K562 (cell line): Measurements from ENCODE around the gene ZBTB9. TPM values are rescaled to one million over a fixed set of nuclear protein-coding genes. Genes with fewer than 3 reads are reported as not detected.

Experiments
- ATAC-seq: fragments of 200-7000 bp; cut with Tn5 transposase; 3 replicates; pipeline ENCODE4 v1.9.1; 2020; ENCODE audit warnings: moderate library complexity
- BruUV-seq: library from RNA; stranded (reverse); fragments of 400-500 nt; replicated peaks from 2 replicates; lab custom pipeline; 2021; lab: Mats Ljungman, UMichigan
- CTCF ChIA-PET: fragments of 300-600 bp; formaldehyde crosslinking; extraction: SDS; loops from one replicate; lab custom pipeline; 2021; ENCODE audit warnings: low intra/inter-chr PET ratio; lab: Yijun Ruan, JAX
- POLR2A ChIA-PET: fragments of 300-600, 350-650 bp; sonication (Branson Sonifier 250); formaldehyde crosslinking; extraction: SDS; loops from one replicate; lab custom pipeline; 2021; ENCODE audit warnings: antibody characterized with exemption, inconsistent platforms; lab: Yijun Ruan, JAX
- DNase-seq, 4 experiments: peaks; one replicate each; pipeline versions ENCODE4 v3.0.0 to v3.0.0-alpha.2; 2011 to 2018; ENCODE audit warnings: low spot score in 3 of 4, mixed read lengths in 3 of 4; ENCODE audit errors: extremely low read depth in 1 of 4
- FAIRE-seq: peaks from 2 replicates; lab custom pipeline; 2011; peaks lifted over from hg19 to GRCh38; lab: Jason Lieb, UNC
- H2AFZ ChIP-seq: 2 replicates; pipeline ENCODE4 v1.6.0; 2011; ENCODE audit warnings: low read depth, low read length, control low read depth, inconsistent platforms
- H3K27ac ChIP-seq: fragments of 200-600 bp; 3 replicates; pipeline ENCODE4 v1.8.0; 2011; ENCODE audit warnings: low read depth, mild to moderate bottlenecking, control low read depth, inconsistent platforms, low read length, moderate library complexity, mixed read lengths; ENCODE audit errors: extremely low read depth
- H3K27me3 ChIP-seq, 2 experiments: fragments of 300-600 bp in 1 of 2; 2 replicates in 1 of 2; 3 replicates in 1 of 2; pipeline versions ENCODE4 v1.6.0 to v1.8.0; 2011; ENCODE audit warnings: inconsistent platforms in 2 of 2, low read length in 2 of 2, mild to moderate bottlenecking in 1 of 2, mixed read lengths in 1 of 2, moderate library complexity in 1 of 2; ENCODE audit not compliant: control insufficient read depth in 2 of 2, insufficient read depth in 2 of 2
- H3K36me3 ChIP-seq: fragments of 300-600 bp; 3 replicates; pipeline ENCODE4 v1.8.0; 2011; ENCODE audit warnings: mild to moderate bottlenecking, low read length, inconsistent platforms; ENCODE audit not compliant: control insufficient read depth, insufficient read depth
- H3K4me1 ChIP-seq, 2 experiments: fragments of 200-600 bp in 1 of 2; replicated peaks in 1 of 2; 2 replicates in 1 of 2; 3 replicates in 1 of 2; pipeline versions ENCODE4 v1.5.1 to v1.8.0; 2011; ENCODE audit warnings: inconsistent platforms in 2 of 2, low read length in 2 of 2, mild to moderate bottlenecking in 1 of 2, mixed read lengths in 1 of 2, moderate library complexity in 1 of 2; ENCODE audit not compliant: control insufficient read depth in 2 of 2, insufficient read depth in 2 of 2
- H3K4me2 ChIP-seq: 2 replicates; pipeline ENCODE4 v1.6.1; 2011; ENCODE audit warnings: low read length, control low read depth, inconsistent platforms, mixed read lengths; ENCODE audit not compliant: insufficient read depth
- H3K4me3 ChIP-seq: fragments of 200-600 bp; sonication (generic), shearing (Covaris generic); 2 replicates; pipeline ENCODE4 v1.5.1; 2016; ENCODE audit warnings: control low read depth, inconsistent platforms
- H3K79me2 ChIP-seq: fragments of 200-600 bp; 3 replicates; pipeline ENCODE4 v1.8.0; 2011; ENCODE audit warnings: low read length, inconsistent platforms; ENCODE audit not compliant: control insufficient read depth, insufficient read depth
- H3K9ac ChIP-seq, 2 experiments: 2 replicates each; pipeline versions ENCODE4 v1.6.0 to v1.6.1; 2011; ENCODE audit warnings: low read depth in 2 of 2, low read length in 2 of 2, control low read depth in 1 of 2, inconsistent platforms in 1 of 2, mild to moderate bottlenecking in 1 of 2, mixed read lengths in 1 of 2; ENCODE audit not compliant: insufficient read depth in 1 of 2
- H3K9me1 ChIP-seq: one replicate; pipeline ENCODE4 v1.6.0; 2011; ENCODE audit warnings: inconsistent platforms, mild to moderate bottlenecking, low read length, moderate library complexity; ENCODE audit not compliant: control insufficient read depth, insufficient read depth
- H3K9me3 ChIP-seq: replicated peaks from 2 replicates; pipeline ENCODE4 v1.5.1; 2011; ENCODE audit warnings: low read depth, low read length, inconsistent platforms; ENCODE audit not compliant: control insufficient read depth, insufficient read depth
- H4K20me1 ChIP-seq: replicated peaks from 2 replicates; pipeline ENCODE4 v1.6.1; 2011; ENCODE audit warnings: low read length, inconsistent platforms, mixed read lengths; ENCODE audit not compliant: control insufficient read depth, insufficient read depth
- ATF3 ChIP-seq, 2 experiments: fragments of 450-650 bp in 1 of 2; sonication (generic) in 1 of 2; formaldehyde crosslinking in 1 of 2; IDR thresholded peaks in 1 of 2; conservative IDR thresholded peaks in 1 of 2; 2 replicates each; pipeline versions ENCODE4 v1.6.1 to v1.8.1; 2016 to 2023; ENCODE audit warnings: mild to moderate bottlenecking in 2 of 2, moderate library complexity in 2 of 2, inconsistent platforms in 1 of 2, missing genetic modification reagents in 1 of 2
- HMGXB4 ChIP-seq: sonication (generic); formaldehyde crosslinking; IDR thresholded peaks from 2 replicates; pipeline ENCODE4 v1.8.1; 2023; ENCODE audit warnings: mild to moderate bottlenecking, missing genetic modification reagents
- LARP7 ChIP-seq: fragments of 450-650 bp; IDR thresholded peaks from 2 replicates; pipeline ENCODE4 v1.6.1; 2016
- NFRKB ChIP-seq: fragments of 450-650 bp; IDR thresholded peaks from 2 replicates; pipeline ENCODE4 v1.6.1; 2016; ENCODE audit warnings: low read depth
- POLR2H ChIP-seq: IDR thresholded peaks from 2 replicates; pipeline ENCODE4 v1.6.1; 2016; ENCODE audit warnings: missing genetic modification characterization, low read depth, mild to moderate bottlenecking, control low read depth, missing compliant biosample characterization, moderate library complexity
- PYGO2 ChIP-seq: fragments of 450-650 bp; IDR thresholded peaks from 2 replicates; pipeline ENCODE4 v1.6.1; 2016; ENCODE audit warnings: mild to moderate bottlenecking, missing genetic modification characterization, moderate library complexity, missing compliant biosample characterization
- RFX5 ChIP-seq: IDR thresholded peaks from 2 replicates; pipeline ENCODE4 v1.6.1; 2011; ENCODE audit warnings: low read depth, mild to moderate bottlenecking, improper control_type of control experiment, low read length
- SREBF2 ChIP-seq: sonication (generic); formaldehyde crosslinking; IDR thresholded peaks from 2 replicates; pipeline ENCODE4 v1.4.0; 2020; ENCODE audit warnings: mild to moderate bottlenecking, missing genetic modification reagents
- ZBTB11 ChIP-seq, 3 experiments: fragments of 200-800 bp in 1 of 3; fragments of 250-450 bp in 1 of 3; fragments of 450-650 bp in 1 of 3; sonication (Bioruptor Pico) in 1 of 3; sonication (Bioruptor generic) in 1 of 3; formaldehyde crosslinking in 1 of 3; IDR thresholded peaks; 2 replicates each; pipeline versions ENCODE4 v1.6.1 to v1.8.0; 2016 to 2022; ENCODE audit warnings: mild to moderate bottlenecking in 2 of 3, missing genetic modification characterization in 2 of 3, missing compliant biosample characterization in 1 of 3, moderate library complexity in 1 of 3
- ZKSCAN8 ChIP-seq: fragments of 200-800 bp; sonication (Bioruptor generic); IDR thresholded peaks from 2 replicates; pipeline ENCODE4 v1.6.1; 2016; ENCODE audit warnings: missing genetic modification characterization, missing compliant biosample characterization
- ZNF134 ChIP-seq: fragments of 250-450 bp; sonication (Bioruptor Pico); conservative IDR thresholded peaks from 2 replicates; pipeline ENCODE4 v1.4.0; 2020
- ZNF165 ChIP-seq: fragments of 250-450 bp; sonication (Bioruptor Pico); IDR thresholded peaks from 2 replicates; pipeline ENCODE4 v1.4.0; 2020; ENCODE audit warnings: borderline replicate concordance
- ZNF217 ChIP-seq: sonication (generic); formaldehyde crosslinking; IDR thresholded peaks from 2 replicates; pipeline ENCODE4 v1.8.0; 2022; ENCODE audit warnings: mild to moderate bottlenecking, missing genetic modification reagents
- ZNF239 ChIP-seq: fragments of 250-450 bp; sonication (Bioruptor Pico); IDR thresholded peaks from 2 replicates; pipeline ENCODE4 v1.4.0; 2020; ENCODE audit warnings: mild to moderate bottlenecking
- WGBS: fragments of 100-300 bp; shearing (Covaris generic); methylation state at CpG from one replicate; pipeline ENCODE4 v1.1.6; 2016; ENCODE audit warnings: low coverage, mixed read lengths; ENCODE audit not compliant: insufficient coverage; ENCODE audit errors: missing lambda C conversion rate; 5-methylcytosine and 5-hydroxymethylcytosine counted together
- in situ Hi-C: fragments of 300-500 bp; cut with MboI; formaldehyde crosslinking; loops from 4 replicates; pipeline ENCODE4 v1.15.0; 2018; ENCODE audit warnings: inconsistent platforms, mixed read lengths
- intact Hi-C: fragments of 100-400 bp; cut with micrococcal nuclease; formaldehyde crosslinking; loops from 2 replicates; pipeline ENCODE4 v1.14.2; 2022
- polyA plus RNA-seq, 8 experiments: library from polyadenylated mRNA; depleted of rRNA in 4 of 8; stranded (reverse) in 5 of 8; unstranded in 3 of 8; fragments of >200 nt; fragmentation: Nextera tagmentation in 2 of 8; fragmentation: Illumina TruSeq in 1 of 8; extraction: Ambion mirVana in 2 of 8; extraction: Trizol in 1 of 8; gene quantifications; 2 replicates each; pipeline versions ENCODE4 v1.2.1 to v1.2.3, GENCODE V29; 2011 to 2014; ENCODE audit warnings: inconsistent platforms in 1 of 8, missing spikeins in 1 of 8
- total RNA-seq, 7 experiments: library from RNA; depleted of rRNA in 6 of 7; stranded (reverse); fragments of >200 nt in 6 of 7; fragmentation: Illumina TruSeq in 2 of 7; extraction: Trizol in 2 of 7; gene quantifications; 2 replicates each; pipeline versions ENCODE4 v1.2.1 to v1.2.3, GENCODE V29; 2011 to 2021; ENCODE audit warnings: low replicate concordance in 1 of 7

ZBTB9 gene
- total and polyA plus RNA-seq, 9 of the 15 experiments (the other 6 are each of a cell fraction or from before 2014, with no cell fraction given) = 1.9 to 19.5 (median 10.4) TPM

- FAIRE-seq (no peak), DNase-seq (no peak), ATAC-seq (no peak)
- no peaks in the 10 kb centered on the region for H3K27me3 ChIP-seq
- peaks cover 45 to 46% of the 10 kb centered on the region in 2 experiments for H3K4me1 ChIP-seq
- CTCF ChIA-PET = no interaction called here
- no TSS peak for BruUV-seq
- in situ Hi-C loops (no loop called here), intact Hi-C loops (loop anchor here (10.0 kb wide), 2 partner anchors 49 to 299 kb away; no protein-coding TSS in a partner anchor)
- TF ChIP-seq ZBTB11 (CRISPR knock-in tag; IDR thresholded peaks at IDR 0.05) = peak in 1 of 3 experiments; percentile 55; a peak in 1 of 6 replicates
- no peak for TF ChIP-seq ZKSCAN8 (CRISPR knock-in tag)
- no peak for TF ChIP-seq NFRKB
- no peak for TF ChIP-seq ATF3 (IDR thresholded peaks at IDR 0.05)
- TF ChIP-seq ATF3 (CRISPR knock-in tag; conservative IDR thresholded peaks at IDR 0.05) = no peak
- TF ChIP-seq SREBF2 (CRISPR knock-in tag) = no peak
- TF ChIP-seq PYGO2 (tag) = no peak
- no peak for TF ChIP-seq ZNF239 (CRISPR knock-in tag)
- TF ChIP-seq POLR2H = no peak
- TF ChIP-seq ZNF217 (CRISPR knock-in tag) = no peak
- TF ChIP-seq RFX5 = no peak
- no peak for TF ChIP-seq ZNF134 (CRISPR knock-in tag)
- TF ChIP-seq HMGXB4 (CRISPR knock-in tag) = 0 out of 2 replicates have a peak, but pooled peaks have one; percentile 56
- no peak for TF ChIP-seq ZNF165
- no peak for TF ChIP-seq LARP7
- 0 out of 2 replicates have a peak overlapping the region, but pooled peaks have one; percentile 96 for H3K4me2 ChIP-seq
- no peaks in the 10 kb centered on the region for H4K20me1 ChIP-seq
- no peak overlapping the region for H3K4me3 ChIP-seq
- H3K9me1 ChIP-seq = no peaks in the 10 kb centered on the region
- H3K36me3 ChIP-seq = no peaks in the 10 kb centered on the region
- peak overlapping the region in 1 of 2 experiments; percentile 1; a peak in 1 of 4 replicates for H3K9ac ChIP-seq
- H3K79me2 ChIP-seq = peaks cover 27% of the 10 kb centered on the region
- no peak overlapping the region for H3K27ac ChIP-seq
- H2AFZ ChIP-seq = no peak overlapping the region
- POLR2A ChIA-PET = interaction anchor here (0.6 to 1.2 kb wide), 2 partner anchors 17 to 49 kb away, joined by 3 read pairs; no protein-coding TSS in a partner anchor
- H3K9me3 ChIP-seq = no peaks in the 10 kb centered on the region
- 89% methylated on average over 2 of the region's 2 CpGs for WGBS
These were observed 30.6 kb upstream of the ZBTB9 start for GRCh38 chr6:33423777-33424176.
